Osteoblast (primary cell): ENCODE measurements around the gene VPS41. TPM values are rescaled to one million over a fixed set of nuclear protein-coding genes. Genes with fewer than 3 reads are reported as not detected.

Experiments used
- DNase-seq: peaks from one replicate; pipeline ENCODE4 v3.0.0; 2011; ENCODE audit warnings: low spot score, mixed read lengths; ENCODE audit not compliant: insufficient read length; ENCODE audit errors: missing footprints
- H2AFZ ChIP-seq: 2 replicates; pipeline ENCODE4 v1.6.0; 2011; ENCODE audit warnings: mild to moderate bottlenecking, low read length
- H3K27ac ChIP-seq: 2 replicates; pipeline ENCODE4 v1.5.1; 2011; ENCODE audit warnings: mild to moderate bottlenecking, low read depth, low read length, moderate library complexity
- H3K27me3 ChIP-seq: 2 replicates; pipeline ENCODE4 v1.6.0; 2012; ENCODE audit warnings: mild to moderate bottlenecking, control low read depth, inconsistent platforms, low read length, moderate library complexity; ENCODE audit not compliant: insufficient read depth
- H3K36me3 ChIP-seq: 2 replicates; pipeline ENCODE4 v1.5.1; 2011; ENCODE audit warnings: mild to moderate bottlenecking, low read length, control low read depth, moderate library complexity; ENCODE audit not compliant: insufficient read depth
- H3K4me1 ChIP-seq: 2 replicates; pipeline ENCODE4 v1.5.1; 2011; ENCODE audit warnings: mild to moderate bottlenecking, low read length, control low read depth, moderate library complexity; ENCODE audit not compliant: insufficient read depth
- H3K4me2 ChIP-seq: 2 replicates; pipeline ENCODE4 v1.6.0; 2011; ENCODE audit warnings: mild to moderate bottlenecking, low read length; ENCODE audit not compliant: insufficient read depth
- H3K4me3 ChIP-seq: fragments of 200-600 bp; sonication (generic); 3 replicates; pipeline ENCODE4 v1.5.1; 2012; ENCODE audit warnings: mild to moderate bottlenecking, low read length, inconsistent platforms; ENCODE audit not compliant: insufficient read depth
- H3K79me2 ChIP-seq: 2 replicates; pipeline ENCODE4 v1.6.0; 2012; ENCODE audit warnings: mild to moderate bottlenecking, low read length, control low read depth, inconsistent platforms; ENCODE audit not compliant: insufficient read depth
- H3K9me3 ChIP-seq: 2 replicates; pipeline ENCODE4 v1.5.1; 2011; ENCODE audit warnings: low read depth, low read length, control low read depth
- H4K20me1 ChIP-seq: 2 replicates; pipeline ENCODE4 v1.6.0; 2012; ENCODE audit warnings: mild to moderate bottlenecking, low read length, control low read depth; ENCODE audit not compliant: insufficient read depth
- CTCF ChIP-seq: IDR thresholded peaks from 2 replicates; pipeline ENCODE4 v1.5.1; 2011; ENCODE audit warnings: mild to moderate bottlenecking, low read depth, low read length, moderate library complexity; ENCODE audit errors: extremely low read depth
- total RNA-seq: library from RNA; depleted of rRNA; stranded (reverse); fragments of >200 nt; gene quantifications from 2 replicates; pipeline ENCODE4 v1.2.3, GENCODE V29; 2012

Gene VPS41
- total RNA-seq, 1 donor: 78.5 TPM

- no peak for DNase-seq
- H3K9me3 ChIP-seq: no peaks in the 10 kb centered on the region
- no peak overlapping the region for H3K4me2 ChIP-seq
- H4K20me1 ChIP-seq: no peaks in the 10 kb centered on the region
- H3K4me1 ChIP-seq: no peaks in the 10 kb centered on the region
- no peaks in the 10 kb centered on the region for H3K79me2 ChIP-seq
- H3K4me3 ChIP-seq: no peak overlapping the region
- peaks cover 4% of the 10 kb centered on the region for H3K27me3 ChIP-seq
- TF ChIP-seq CTCF: no peak
- H2AFZ ChIP-seq: no peak overlapping the region
- H3K27ac ChIP-seq: no peak overlapping the region
- H3K36me3 ChIP-seq: no peaks in the 10 kb centered on the region
These were observed 206.9 kb downstream of the VPS41 start for GRCh38 chr7:38702002-38702535.

GRCh38 chr7:38700116-38700515 is 208.9 kb downstream of the VPS41 start:
- DNase-seq: no peak
- H3K27me3 ChIP-seq: peaks cover 4% of the 10 kb centered on the region
- no peaks in the 10 kb centered on the region for H3K79me2 ChIP-seq
- H4K20me1 ChIP-seq: no peaks in the 10 kb centered on the region
- no peak overlapping the region for H3K4me3 ChIP-seq
- H3K9me3 ChIP-seq: no peaks in the 10 kb centered on the region
- H3K36me3 ChIP-seq: no peaks in the 10 kb centered on the region
- no peak overlapping the region for H3K27ac ChIP-seq
- no peaks in the 10 kb centered on the region for H3K4me1 ChIP-seq
- no peak overlapping the region for H2AFZ ChIP-seq
- no peak for TF ChIP-seq CTCF
- H3K4me2 ChIP-seq: peak overlapping the region; percentile 44

DNA sequence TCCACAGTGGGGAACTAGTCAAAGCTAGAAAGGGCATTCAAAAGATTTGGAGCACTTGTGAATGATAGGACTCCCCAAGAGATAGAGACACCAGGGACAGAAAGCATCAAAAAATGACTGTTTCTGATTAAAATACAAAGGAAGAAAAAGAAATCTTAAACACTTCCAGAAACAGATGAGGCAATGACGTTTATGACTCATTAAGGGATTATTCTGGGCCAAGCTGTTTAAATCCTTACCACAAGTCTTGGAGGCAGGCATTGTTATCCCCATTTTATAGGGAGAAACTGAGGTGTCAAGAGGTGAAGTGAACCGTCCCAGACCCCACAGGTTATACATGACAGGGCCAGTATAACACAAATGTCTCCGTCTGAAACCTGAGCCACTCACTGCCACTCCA is 209.5 kb downstream of the VPS41 start:
- H4K20me1 ChIP-seq: no peaks in the 10 kb centered on the region
- H3K27ac ChIP-seq: no peak overlapping the region
- peaks cover 4% of the 10 kb centered on the region for H3K27me3 ChIP-seq
- no peaks in the 10 kb centered on the region for H3K79me2 ChIP-seq
- H3K4me3 ChIP-seq: no peak overlapping the region
- no peaks in the 10 kb centered on the region for H3K4me1 ChIP-seq
- H3K4me2 ChIP-seq: no peak overlapping the region
- no peaks in the 10 kb centered on the region for H3K9me3 ChIP-seq
- H3K36me3 ChIP-seq: no peaks in the 10 kb centered on the region
- peak; percentile 42 for DNase-seq
- TF ChIP-seq CTCF: no peak
- H2AFZ ChIP-seq: no peak overlapping the region

GRCh38 chr7:38694326-38694725 is 214.7 kb downstream of the VPS41 start:
- Histone ChIP-seq H3K4me3 (no peak overlapping the region), H3K36me3 (no peaks in the 10 kb centered on the region), H3K4me1 (no peaks in the 10 kb centered on the region), H3K4me2 (no peak overlapping the region), H3K27ac (no peak overlapping the region), H2AFZ (no peak overlapping the region), H4K20me1 (no peaks in the 10 kb centered on the region), H3K27me3 (no peaks in the 10 kb centered on the region), H3K79me2 (no peaks in the 10 kb centered on the region), H3K9me3 (no peaks in the 10 kb centered on the region)
- DNase-seq: no peak
- TF ChIP-seq CTCF: no peak
